Endothelial cell of umbilical vein (primary cell): Measurements from ENCODE around the gene FOXP4.

Source experiments
- CTCF ChIP-seq, 2 donors: IDR thresholded peaks; 1 replicate in 1 of 2; 2 replicates in 1 of 2; pipeline ENCODE4 v1.5.1; 2011; ENCODE audit warnings: low read length in 2 of 2, mild to moderate bottlenecking in 2 of 2, moderate library complexity in 2 of 2, control low read depth in 1 of 2, inconsistent platforms in 1 of 2, low read depth in 1 of 2; ENCODE audit not compliant: insufficient read depth in 1 of 2; ENCODE audit errors: extremely low read depth in 1 of 2
- MYC ChIP-seq: IDR thresholded peaks from one replicate; pipeline ENCODE4 v1.6.1; 2011; ENCODE audit warnings: mild to moderate bottlenecking, low read depth, low read length

- no peak for TF ChIP-seq CTCF (IDR thresholded peaks at IDR 0.05; ENCODE audit: extremely low read depth in 1 of 2, insufficient read depth in 1 of 2, low read depth in 1 of 2, low read length in 2 of 2)
- no peak for TF ChIP-seq MYC
Observed at GRCh38 chr6:41553405-41553999, 7.3 kb downstream of the FOXP4 start.
